KOPT-K1 (cell line): Measurements from ENCODE around the gene PPIL6.
"Not testable (repeated sequence)": the region's sequence is repeated elsewhere in the genome, so short reads cannot be mapped to it uniquely, and the experiment has no call there.

Source experiments
- H3K27ac ChIP-seq: fragments of 200-600 bp; sonication (generic); 2 replicates; pipeline ENCODE4 v1.5.1; 2016; ENCODE audit warnings: antibody characterized with exemption, mild to moderate bottlenecking, low read depth, low read length; ENCODE audit not compliant: poor library complexity, severe bottlenecking
- H3K36me3 ChIP-seq: fragments of 200-600 bp; sonication (generic); 2 replicates; pipeline ENCODE4 v1.5.1; 2017; ENCODE audit warnings: antibody characterized with exemption, mild to moderate bottlenecking, low read length, moderate library complexity; ENCODE audit not compliant: insufficient read depth
- H3K9me3 ChIP-seq: fragments of 200-600 bp; sonication (generic); 2 replicates; pipeline ENCODE4 v1.5.1; 2017; ENCODE audit warnings: antibody characterized with exemption, low read length, mild to moderate bottlenecking; ENCODE audit not compliant: insufficient read depth, poor library complexity, severe bottlenecking

Gene PPIL6

DNA sequence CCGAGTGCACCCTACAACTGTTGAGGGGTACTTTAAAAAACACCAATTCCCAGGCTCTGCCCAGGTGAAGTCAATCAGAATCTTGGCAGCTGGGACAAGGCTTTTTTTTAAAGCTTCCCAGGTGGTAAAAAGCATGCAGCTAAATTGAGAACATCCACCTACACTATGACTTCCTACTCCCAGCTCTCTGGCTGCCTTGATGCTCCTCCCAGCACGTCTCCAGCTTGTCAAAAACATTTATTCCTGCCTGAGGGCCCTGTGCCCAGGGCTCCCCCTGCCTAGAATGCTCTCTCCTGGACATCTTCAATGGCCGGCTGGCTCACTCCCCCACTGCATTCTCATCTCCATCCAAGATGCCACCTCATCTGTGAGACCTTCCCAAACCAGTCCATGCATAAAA lies 32.7 kb upstream of the PPIL6 start:
- no peaks in the 10 kb centered on the region for H3K9me3 ChIP-seq
- H3K36me3 ChIP-seq = peaks cover 100% of the 10 kb centered on the region
- no peak overlapping the region for H3K27ac ChIP-seq

DNA sequence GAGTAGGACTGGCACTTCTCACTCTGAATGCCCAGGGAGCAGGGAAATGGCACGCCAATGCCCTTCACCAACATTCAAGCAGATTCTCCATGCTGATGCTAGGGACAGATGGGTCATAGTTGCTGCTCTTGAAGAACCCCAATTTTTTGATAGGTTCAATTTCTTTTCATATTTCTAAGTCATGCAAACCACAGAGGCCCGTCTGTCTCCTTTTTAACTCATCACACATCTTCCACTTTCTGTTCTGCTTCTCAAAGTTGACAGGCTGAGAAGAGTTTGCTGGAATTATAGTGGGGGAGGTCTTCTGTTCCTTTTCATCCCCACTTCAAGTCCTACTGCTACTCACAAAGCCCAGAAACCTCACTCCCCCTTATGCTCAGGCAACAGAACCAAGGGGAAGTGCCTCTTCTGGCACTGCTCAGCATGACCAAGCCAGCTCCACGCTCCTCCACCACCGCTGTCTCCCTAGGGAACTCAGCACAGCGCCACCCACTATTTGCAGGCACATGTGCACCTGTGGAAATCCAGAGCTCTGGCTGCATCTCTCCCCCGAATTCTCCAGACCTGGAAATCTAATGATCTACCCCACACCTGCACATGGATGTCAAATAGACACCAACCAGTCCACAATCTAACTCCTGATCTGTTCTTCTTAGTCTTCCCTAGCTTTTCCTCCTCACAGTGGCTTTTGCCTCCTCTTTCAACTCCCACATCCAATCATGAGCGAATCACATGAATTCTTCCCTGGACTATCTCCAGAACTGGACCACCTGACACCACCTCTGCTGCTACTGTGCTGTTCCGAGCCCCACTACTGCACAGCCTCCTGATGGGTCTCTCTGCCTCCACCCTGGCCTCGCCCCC lies 31.9 kb upstream of the PPIL6 start:
- Histone ChIP-seq H3K27ac (no peak overlapping the region), H3K9me3 (no peaks in the 10 kb centered on the region), H3K36me3 (peaks cover 100% of the 10 kb centered on the region)

DNA sequence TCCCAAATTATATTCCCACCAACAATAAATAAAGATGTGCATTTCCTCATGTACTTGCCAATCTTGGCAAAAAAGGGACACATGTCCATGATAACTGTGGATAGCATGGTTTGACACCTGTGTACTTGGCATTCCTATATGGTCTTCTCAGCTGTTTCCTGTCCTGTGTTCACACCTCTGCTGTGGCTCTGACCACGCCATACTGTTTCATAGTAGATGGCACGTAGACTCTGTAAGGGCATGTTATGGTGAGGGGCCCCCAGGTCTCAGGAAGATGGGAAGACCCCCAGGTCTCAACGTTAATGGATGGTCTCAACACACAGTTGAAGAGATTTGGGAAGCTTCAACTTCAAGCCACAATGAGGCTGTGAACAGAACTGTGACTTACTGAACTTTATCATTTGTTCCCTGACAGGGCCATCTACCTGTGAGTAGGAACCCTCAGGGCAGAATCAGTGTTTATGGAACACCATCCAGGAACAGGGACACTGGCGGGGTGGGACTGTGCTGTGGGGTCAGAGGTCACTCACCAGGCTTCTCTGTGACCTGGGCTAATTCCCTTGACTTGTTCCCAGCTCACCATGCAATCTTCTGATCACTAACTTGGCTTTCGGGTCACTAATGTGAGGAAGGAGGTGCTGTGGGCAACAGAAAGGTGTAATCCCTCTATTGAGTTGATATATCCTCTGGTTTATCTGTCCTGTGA lies 30.8 kb upstream of the PPIL6 start:
- Histone ChIP-seq H3K36me3 (peaks cover 100% of the 10 kb centered on the region), H3K9me3 (no peaks in the 10 kb centered on the region), H3K27ac (no peak overlapping the region)

DNA sequence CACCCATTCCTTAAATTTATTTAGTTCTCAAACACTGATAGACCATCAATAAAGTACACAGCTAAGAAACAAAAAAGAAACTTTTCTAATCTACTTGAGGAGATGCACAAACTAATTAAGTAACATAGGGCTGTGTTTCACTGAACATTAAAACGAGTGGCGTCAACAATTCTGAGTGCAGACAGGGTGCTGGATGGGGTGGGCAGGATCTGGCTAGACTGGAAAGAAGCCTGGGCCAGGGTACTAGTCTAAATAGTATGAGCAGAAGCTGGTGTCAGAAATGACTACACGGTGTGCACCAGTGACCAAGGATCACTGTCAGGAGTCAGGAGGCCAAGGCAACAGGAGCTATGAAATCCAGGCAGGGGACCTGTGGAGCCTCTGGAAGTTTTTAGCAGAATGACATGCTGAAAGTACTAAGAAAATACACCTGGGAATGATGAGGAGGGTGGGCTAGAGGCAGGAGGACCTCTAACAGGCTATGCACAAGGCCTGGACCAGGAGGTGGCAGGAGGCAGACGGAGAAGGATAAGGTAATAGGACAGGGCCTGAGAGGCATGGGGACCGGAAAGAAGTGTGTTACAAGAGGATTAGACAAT lies 29.3 kb upstream of the PPIL6 start:
- no peaks in the 10 kb centered on the region for H3K9me3 ChIP-seq
- H3K27ac ChIP-seq = no peak overlapping the region
- peaks cover 100% of the 10 kb centered on the region for H3K36me3 ChIP-seq

DNA sequence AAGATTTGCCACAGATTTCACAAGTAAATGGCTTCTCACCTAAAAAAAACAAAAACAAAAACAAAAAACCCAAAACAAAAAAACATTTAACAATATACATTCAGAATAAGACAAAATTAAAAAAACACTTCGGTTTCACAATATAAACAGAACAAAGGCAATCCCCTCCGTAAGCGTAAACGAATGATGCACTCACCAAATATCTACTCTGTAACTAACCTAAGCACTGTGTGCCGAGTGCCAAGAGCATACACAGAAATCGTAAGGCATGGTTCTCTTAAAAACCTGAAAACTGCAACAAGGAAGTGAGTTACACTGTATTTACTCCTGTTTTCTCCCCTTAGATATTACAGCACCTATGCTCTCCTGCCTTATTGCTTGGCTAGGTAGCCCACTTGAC lies 27.3 kb upstream of the PPIL6 start:
- Histone ChIP-seq H3K36me3 (peaks cover 99% of the 10 kb centered on the region), H3K9me3 (no peaks in the 10 kb centered on the region), H3K27ac (no peak overlapping the region)

DNA sequence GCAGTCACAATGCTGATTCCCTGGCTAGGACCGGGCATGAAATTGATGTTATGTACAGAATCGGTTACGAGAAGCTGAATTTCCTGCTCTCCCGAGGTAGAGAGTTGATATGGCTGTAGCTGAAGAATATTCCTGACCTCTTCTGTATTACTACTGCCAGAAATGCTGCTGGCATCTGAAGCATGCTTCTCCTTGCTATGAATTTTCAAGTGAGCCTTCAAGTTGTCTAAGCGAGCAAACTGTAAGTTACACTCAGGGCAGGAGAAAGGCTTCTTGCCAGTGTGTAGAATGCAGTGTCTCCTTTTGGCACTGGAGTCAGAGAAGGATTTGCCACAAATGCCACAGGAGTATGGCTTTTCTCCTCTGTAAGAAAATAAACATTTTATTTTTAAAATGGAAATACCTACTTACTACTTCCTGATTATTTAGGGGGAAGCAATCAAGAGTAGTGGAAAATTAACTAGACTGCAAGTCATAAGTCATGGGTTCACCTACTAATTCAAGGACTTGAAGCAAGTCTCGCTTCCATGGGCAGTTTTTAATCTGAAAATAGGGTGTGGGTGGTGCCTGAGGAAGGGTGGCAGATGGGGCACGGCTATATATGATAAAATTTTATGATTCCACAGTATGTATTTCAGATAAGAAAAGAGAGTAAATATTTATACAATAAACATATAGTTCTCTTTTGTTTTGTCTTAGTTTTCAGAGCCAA lies 25.9 kb upstream of the PPIL6 start:
- Histone ChIP-seq H3K9me3 (no peaks in the 10 kb centered on the region), H3K27ac (no peak overlapping the region), H3K36me3 (peaks cover 98% of the 10 kb centered on the region)

DNA sequence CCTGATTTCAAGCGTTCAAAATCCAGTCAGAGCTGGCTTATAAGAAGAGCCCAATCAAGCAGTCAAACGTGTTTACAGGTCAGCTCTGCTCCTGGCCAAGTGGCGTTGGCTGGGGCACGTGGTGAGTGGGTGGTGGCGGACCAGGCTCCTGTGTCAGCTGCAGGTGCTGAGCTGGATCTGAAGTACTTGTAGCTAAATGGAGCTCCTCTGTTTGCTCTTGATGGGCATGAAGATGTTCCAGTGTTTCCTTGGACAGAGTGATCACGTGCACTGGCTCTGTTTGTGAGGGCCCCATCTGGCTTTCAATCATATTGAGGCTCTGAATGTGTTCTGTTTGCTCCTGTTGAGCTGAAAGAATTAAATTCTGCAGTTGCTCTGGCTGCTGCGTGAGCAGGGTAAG lies 25.3 kb upstream of the PPIL6 start:
- Histone ChIP-seq H3K27ac (no peak overlapping the region), H3K36me3 (peaks cover 97% of the 10 kb centered on the region), H3K9me3 (no peaks in the 10 kb centered on the region)

DNA sequence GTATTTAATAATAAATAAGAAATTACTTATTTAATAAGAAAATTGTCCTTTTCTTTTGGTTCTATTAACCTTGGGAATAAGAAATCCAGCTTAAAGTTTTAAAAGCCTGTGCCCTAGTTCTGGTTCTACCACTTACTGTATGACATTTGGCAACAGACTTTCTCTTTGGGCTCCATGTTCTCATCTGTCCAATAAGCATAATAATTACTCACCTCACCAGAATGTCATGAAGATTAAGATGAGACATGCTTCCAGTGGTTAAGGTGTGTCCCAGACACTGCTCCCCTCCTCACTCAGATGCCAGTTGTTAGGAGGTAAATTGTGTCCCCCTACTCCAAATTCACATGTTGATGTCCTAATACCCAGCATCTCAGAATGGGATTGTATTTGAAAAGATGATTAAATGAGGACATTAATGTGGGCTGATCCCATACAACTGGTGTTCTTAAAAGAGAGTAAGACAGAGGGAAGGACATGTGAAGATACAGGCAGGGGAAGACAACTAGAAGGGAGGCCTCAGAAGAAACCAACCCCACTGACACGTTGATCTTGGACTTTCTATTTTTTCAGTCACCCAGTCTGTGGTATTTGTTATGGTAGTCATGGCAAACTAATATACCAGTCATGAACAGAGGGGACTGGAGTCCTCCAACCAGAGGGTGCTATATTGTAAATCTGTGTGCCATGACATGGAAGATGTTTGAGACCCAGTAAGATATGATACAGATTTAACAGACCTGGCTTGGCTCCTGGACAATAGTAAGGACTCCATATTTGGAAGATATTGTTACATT lies 21.5 kb upstream of the PPIL6 start:
- H3K36me3 ChIP-seq = peaks cover 58% of the 10 kb centered on the region
- no peaks in the 10 kb centered on the region for H3K9me3 ChIP-seq
- H3K27ac ChIP-seq = no peak overlapping the region

DNA sequence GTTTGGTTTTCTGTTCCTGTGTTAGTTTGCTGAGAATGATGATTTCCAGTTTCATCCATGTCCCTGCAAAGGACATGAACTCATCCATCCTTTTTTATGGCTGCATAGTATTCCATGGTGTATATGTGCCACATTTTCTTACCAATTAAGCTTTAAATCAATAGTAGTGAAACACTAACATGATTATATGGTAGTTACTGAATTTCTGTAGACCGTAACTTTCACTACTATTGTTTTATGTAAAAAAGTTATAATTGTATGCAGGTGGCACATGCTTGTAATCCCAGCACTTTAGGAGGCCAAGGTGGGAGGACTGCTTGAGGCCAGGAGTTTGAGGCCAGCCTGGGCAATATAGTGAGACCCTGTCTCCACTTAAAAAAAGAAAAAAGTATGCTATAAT lies 20.8 kb upstream of the PPIL6 start:
- peaks cover 51% of the 10 kb centered on the region for H3K36me3 ChIP-seq
- not testable (repeated sequence) for H3K9me3 ChIP-seq, H3K27ac ChIP-seq

DNA sequence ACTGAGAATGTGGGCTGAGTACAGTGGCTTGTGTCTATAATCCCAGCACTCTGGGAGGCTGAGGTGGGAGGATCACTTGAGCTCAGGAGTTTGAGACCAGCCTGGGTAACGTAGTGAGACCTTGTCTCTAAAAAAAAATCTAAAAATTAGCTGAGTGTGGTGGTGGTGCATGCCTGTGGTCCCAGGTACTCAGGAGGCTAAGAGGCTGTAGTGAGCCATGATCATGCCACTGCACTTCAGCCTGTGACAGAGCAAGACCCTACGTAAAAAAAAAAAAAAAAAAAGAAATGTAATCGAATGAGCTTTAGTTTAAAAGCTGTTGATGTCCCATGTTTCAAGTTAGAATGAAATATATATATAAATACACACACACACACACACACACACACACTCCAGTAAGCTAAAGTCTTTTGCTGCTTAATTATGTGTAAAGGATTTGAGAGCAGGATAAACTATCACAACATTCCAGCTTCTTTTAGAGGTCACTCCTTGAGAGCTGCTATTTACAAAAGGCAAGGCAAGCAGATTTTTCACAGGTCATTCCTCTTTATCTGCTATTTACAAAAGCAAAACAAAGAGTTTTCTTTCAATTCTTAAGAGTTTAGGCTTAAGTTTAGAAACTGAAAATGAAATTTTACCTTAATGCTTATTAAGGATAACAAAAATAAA lies 19.9 kb upstream of the PPIL6 start:
- H3K9me3 ChIP-seq = no peaks in the 10 kb centered on the region
- peaks cover 42% of the 10 kb centered on the region for H3K36me3 ChIP-seq
- no peak overlapping the region for H3K27ac ChIP-seq

DNA sequence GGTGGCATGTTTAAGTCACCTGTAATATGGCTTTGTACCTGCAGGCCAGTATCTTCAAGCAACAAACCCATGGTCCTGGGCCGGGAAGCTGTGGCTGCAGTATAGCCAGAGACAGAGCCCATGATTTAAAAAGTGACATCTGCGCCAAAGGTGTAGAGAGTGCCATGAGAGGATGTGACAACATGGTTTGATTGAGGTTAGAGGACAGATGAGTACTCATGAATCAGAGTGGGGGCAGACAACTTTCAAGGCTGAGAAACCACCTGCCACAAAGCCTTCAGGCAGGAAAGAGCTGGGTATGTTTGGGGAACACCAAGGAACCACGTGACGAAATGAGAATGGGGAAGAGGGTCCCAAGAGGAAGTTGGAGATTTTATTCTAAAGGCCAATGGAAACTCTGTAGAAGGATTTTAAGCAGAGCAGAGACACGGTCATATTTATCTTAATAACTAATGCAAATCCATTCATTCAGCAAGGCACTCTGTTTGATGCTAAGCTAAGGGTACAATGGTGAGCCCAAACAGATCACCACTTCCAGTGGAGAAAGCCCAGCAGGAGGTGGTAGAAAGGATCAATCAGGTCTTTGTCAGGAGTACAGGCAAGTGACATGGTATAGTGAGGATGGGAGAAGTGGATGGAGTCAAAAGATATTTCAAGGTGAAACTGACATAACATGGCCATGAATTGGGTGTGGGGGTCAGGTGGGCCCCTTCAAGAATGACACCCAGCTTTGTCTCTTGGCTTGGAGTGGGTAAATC lies 18.5 kb upstream of the PPIL6 start:
- Histone ChIP-seq H3K36me3 (peaks cover 28% of the 10 kb centered on the region), H3K27ac (no peak overlapping the region), H3K9me3 (no peaks in the 10 kb centered on the region)

DNA sequence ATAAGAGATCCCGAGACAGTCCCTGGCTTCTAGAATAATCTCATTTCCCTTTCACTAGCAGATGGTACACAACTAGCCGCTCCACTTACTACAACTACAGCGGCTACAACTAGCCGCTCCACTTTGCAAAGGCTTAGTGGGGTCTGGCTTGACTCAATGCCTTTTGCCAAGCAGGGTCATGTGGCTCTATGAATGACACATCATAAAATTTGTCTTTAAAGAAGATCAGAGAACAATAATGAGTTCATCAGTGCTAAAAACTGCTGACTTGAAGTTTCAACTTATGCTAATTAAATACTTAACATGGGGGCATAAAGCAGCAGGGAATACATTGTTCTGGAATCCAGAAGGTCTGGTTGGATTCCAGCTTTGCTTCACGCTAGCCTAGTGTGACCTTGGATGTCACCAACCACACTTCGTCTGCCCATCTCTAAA lies 17.2 kb upstream of the PPIL6 start:
- peaks cover 16% of the 10 kb centered on the region for H3K36me3 ChIP-seq

DNA sequence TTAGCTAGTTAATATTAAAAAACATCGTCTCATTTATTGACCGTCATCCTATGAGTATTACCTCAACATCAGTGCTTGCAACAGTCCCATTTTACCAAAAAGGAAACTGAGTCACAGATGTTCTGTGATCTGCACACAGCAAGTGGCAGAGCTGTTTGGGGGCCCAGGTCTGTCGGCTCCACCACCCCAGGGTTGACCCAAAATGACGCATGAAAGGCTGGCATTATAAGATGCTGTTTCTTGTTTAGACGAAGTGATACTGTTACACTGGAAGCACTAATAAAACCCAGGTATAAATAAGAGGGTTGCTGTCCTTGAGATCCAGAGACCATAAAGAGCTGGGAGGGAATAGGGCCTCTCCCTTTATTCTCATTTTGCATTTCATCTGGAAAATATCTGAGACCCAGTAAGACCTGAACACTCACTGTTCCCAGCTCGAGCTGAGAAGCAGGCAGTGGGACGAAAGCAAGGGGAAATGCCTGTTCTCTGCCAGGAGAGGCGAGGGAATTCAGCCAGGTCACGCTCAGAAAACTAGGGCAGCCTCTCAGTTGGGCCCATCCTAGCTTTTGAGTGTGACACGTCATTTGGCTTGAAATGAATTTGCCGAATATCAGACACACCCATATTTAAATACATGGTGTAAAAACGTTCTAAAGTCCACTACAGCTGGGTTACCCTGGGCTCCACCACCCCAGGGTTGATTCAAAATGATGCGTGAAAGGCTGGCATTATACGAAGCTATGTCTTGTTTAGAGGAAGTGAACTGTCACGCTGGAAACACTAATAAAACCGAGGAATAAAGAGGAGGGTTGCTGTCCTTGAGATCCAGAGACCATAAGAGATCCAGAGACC lies 16.5 kb upstream of the PPIL6 start:
- no peak overlapping the region for H3K27ac ChIP-seq
- no peaks in the 10 kb centered on the region for H3K9me3 ChIP-seq
- peaks cover 15% of the 10 kb centered on the region for H3K36me3 ChIP-seq

More for the DNA sequence above, 17.2 kb upstream of the PPIL6 start:
- Histone ChIP-seq H3K27ac (no peak overlapping the region), H3K9me3 (no peaks in the 10 kb centered on the region)
